Mesenchymal stem cell (in vitro differentiated cells and primary cell): ENCODE measurements around the gene BLTP1.

Source experiments
- DNase-seq: peaks from one replicate; pipeline ENCODE4 v3.0.0-alpha.2; 2013
- H2AFZ ChIP-seq: one replicate; pipeline ENCODE4 v1.6.1; 2013; ENCODE audit warnings: low read depth, mild to moderate bottlenecking, control low read depth, inconsistent platforms, low read length, moderate library complexity
- H2AK5ac ChIP-seq: 2 replicates; pipeline ENCODE4 v1.6.1; 2013; ENCODE audit warnings: low read length, moderate library complexity, mild to moderate bottlenecking, inconsistent platforms; ENCODE audit not compliant: severe bottlenecking
- H2BK120ac ChIP-seq: one replicate; pipeline ENCODE4 v1.6.1; 2013; ENCODE audit warnings: low read depth, mild to moderate bottlenecking, inconsistent platforms, low read length, moderate library complexity
- H2BK12ac ChIP-seq, 2 experiments: one replicate each; pipeline ENCODE4 v1.6.1; 2013; ENCODE audit warnings: inconsistent platforms in 2 of 2, low read length in 2 of 2, mild to moderate bottlenecking in 2 of 2, moderate library complexity in 2 of 2, control low read depth in 1 of 2
- H2BK15ac ChIP-seq: one replicate; pipeline ENCODE4 v1.6.1; 2013; ENCODE audit warnings: mild to moderate bottlenecking, low read depth, inconsistent platforms; ENCODE audit not compliant: poor library complexity, severe bottlenecking
- H2BK5ac ChIP-seq: 2 replicates; pipeline ENCODE4 v1.6.1; 2013; ENCODE audit warnings: low read depth, mild to moderate bottlenecking, low read length, control low read depth, inconsistent platforms; ENCODE audit not compliant: poor library complexity, severe bottlenecking
- H3K14ac ChIP-seq, 2 experiments: one replicate each; pipeline ENCODE4 v1.6.1; 2013; ENCODE audit warnings: inconsistent platforms in 2 of 2, low read length in 2 of 2, control low read depth in 1 of 2, mild to moderate bottlenecking in 1 of 2, moderate library complexity in 1 of 2
- H3K18ac ChIP-seq, 2 experiments: one replicate each; pipeline ENCODE4 v1.6.1; 2013; ENCODE audit warnings: inconsistent platforms in 2 of 2, low read length in 2 of 2, control low read depth in 1 of 2, low read depth in 1 of 2, mild to moderate bottlenecking in 1 of 2
- H3K23ac ChIP-seq, 2 experiments: one replicate each; pipeline ENCODE4 v1.6.1; 2013; ENCODE audit warnings: inconsistent platforms in 2 of 2, low read length in 2 of 2, mild to moderate bottlenecking in 2 of 2, moderate library complexity in 2 of 2, control low read depth in 1 of 2
- H3K27ac ChIP-seq: 2 replicates; pipeline ENCODE4 v1.5.1; 2013; ENCODE audit warnings: mild to moderate bottlenecking, moderate library complexity, low read length, control low read depth, inconsistent platforms; ENCODE audit not compliant: poor library complexity, severe bottlenecking
- H3K27me3 ChIP-seq, 2 experiments: 2 replicates each; pipeline versions ENCODE4 v1.6.1 to v1.7.0; 2013; ENCODE audit warnings: low read length in 2 of 2, mild to moderate bottlenecking in 2 of 2, moderate library complexity in 2 of 2, control low read depth in 1 of 2, inconsistent platforms in 1 of 2; ENCODE audit not compliant: control insufficient read depth in 1 of 2, insufficient read depth in 1 of 2
- H3K36me3 ChIP-seq, 2 experiments: 2 replicates each; pipeline versions ENCODE4 v1.6.1 to v1.7.0; 2013; ENCODE audit warnings: low read length in 2 of 2, control low read depth in 1 of 2, inconsistent platforms in 1 of 2, low read depth in 1 of 2, mild to moderate bottlenecking in 1 of 2; ENCODE audit not compliant: insufficient read depth in 2 of 2, control insufficient read depth in 1 of 2
- H3K4ac ChIP-seq, 2 experiments: one replicate each; pipeline ENCODE4 v1.6.1; 2013; ENCODE audit warnings: inconsistent platforms in 2 of 2, low read length in 2 of 2, mild to moderate bottlenecking in 2 of 2, moderate library complexity in 2 of 2, control low read depth in 1 of 2, low read depth in 1 of 2
- H3K4me1 ChIP-seq: 2 replicates; pipeline ENCODE4 v1.6.1; 2013; ENCODE audit warnings: low read depth, low read length, control low read depth; ENCODE audit not compliant: control insufficient read depth, insufficient read depth
- H3K4me2 ChIP-seq: 2 replicates; pipeline ENCODE4 v1.6.1; 2013; ENCODE audit warnings: low read length, mild to moderate bottlenecking, inconsistent platforms; ENCODE audit not compliant: poor library complexity, severe bottlenecking
- H3K4me3 ChIP-seq, 2 experiments: 2 replicates each; pipeline versions ENCODE4 v1.5.1 to v1.7.0; 2013; ENCODE audit warnings: low read length in 2 of 2, mild to moderate bottlenecking in 2 of 2, control low read depth in 1 of 2, low read depth in 1 of 2; ENCODE audit not compliant: insufficient read depth in 1 of 2
- H3K79me1 ChIP-seq: replicated peaks from 2 replicates; pipeline ENCODE4 v1.6.1; 2013; ENCODE audit warnings: mild to moderate bottlenecking, control low read depth, low read length, inconsistent platforms; ENCODE audit not compliant: poor library complexity, severe bottlenecking
- H3K9ac ChIP-seq: 2 replicates; pipeline ENCODE4 v1.7.0; 2013; ENCODE audit warnings: mild to moderate bottlenecking, low read length, moderate library complexity
- H3K9me3 ChIP-seq: 2 replicates; pipeline ENCODE4 v1.7.0; 2013; ENCODE audit warnings: mild to moderate bottlenecking, low read length; ENCODE audit not compliant: control insufficient read depth
- H4K8ac ChIP-seq: one replicate; pipeline ENCODE4 v1.6.1; 2013; ENCODE audit warnings: inconsistent platforms, mild to moderate bottlenecking, low read length, moderate library complexity
- H4K91ac ChIP-seq: one replicate; pipeline ENCODE4 v1.6.1; 2013; ENCODE audit warnings: mild to moderate bottlenecking, low read length, inconsistent platforms
- WGBS: methylation state at CpG from one replicate; pipeline ENCODE4 v1.1.7; 2013; ENCODE audit warnings: mixed read lengths; 5-methylcytosine and 5-hydroxymethylcytosine counted together

The BLTP1 gene

DNA sequence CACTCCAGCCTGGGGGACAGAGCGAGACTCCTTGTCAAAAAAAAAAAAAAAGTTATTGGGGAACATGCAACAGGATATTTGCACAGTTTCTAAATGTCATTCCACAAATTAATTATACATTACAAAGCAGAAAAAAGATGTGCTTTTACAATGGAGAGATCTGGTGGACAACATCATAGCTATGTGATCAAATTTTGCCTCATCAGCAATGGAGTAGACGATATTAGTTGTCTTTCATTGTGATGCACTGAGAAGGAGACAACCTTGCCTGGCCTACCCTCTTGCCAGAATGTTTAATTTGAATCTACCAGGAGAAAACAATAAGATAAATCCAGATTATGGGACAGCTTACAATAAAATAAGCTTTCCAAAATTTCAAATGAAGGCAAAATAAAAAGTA is 30.5 kb upstream of the BLTP1 start:
- no peak overlapping the region for H3K4me3 ChIP-seq
- no peak overlapping the region for H2BK120ac ChIP-seq
- H3K27me3 ChIP-seq, result no peaks in the 10 kb centered on the region
- no peaks in the 10 kb centered on the region for H3K36me3 ChIP-seq
- no peak overlapping the region for H3K9ac ChIP-seq
- H3K23ac ChIP-seq, result no peak overlapping the region
- no peak overlapping the region for H2AFZ ChIP-seq
- WGBS, result no CpG with 5 or more reads among the region's 2 CpGs
- H3K4me1 ChIP-seq, result no peaks in the 10 kb centered on the region
- no peak overlapping the region for H2BK5ac ChIP-seq
- H2BK15ac ChIP-seq, result no peak overlapping the region
- H2AK5ac ChIP-seq, result no peak overlapping the region
- no peak overlapping the region for H4K8ac ChIP-seq
- no peak overlapping the region for H3K4me2 ChIP-seq
- DNase-seq, result no peak
- peaks cover 31% of the 10 kb centered on the region for H3K9me3 ChIP-seq
- no peak overlapping the region for H3K4ac ChIP-seq
- no peaks in the 10 kb centered on the region for H3K79me1 ChIP-seq
- H4K91ac ChIP-seq, result no peak overlapping the region
- H2BK12ac ChIP-seq, result no peak overlapping the region
- H3K27ac ChIP-seq, result no peak overlapping the region
- H3K18ac ChIP-seq, result no peak overlapping the region
- no peak overlapping the region for H3K14ac ChIP-seq

DNA sequence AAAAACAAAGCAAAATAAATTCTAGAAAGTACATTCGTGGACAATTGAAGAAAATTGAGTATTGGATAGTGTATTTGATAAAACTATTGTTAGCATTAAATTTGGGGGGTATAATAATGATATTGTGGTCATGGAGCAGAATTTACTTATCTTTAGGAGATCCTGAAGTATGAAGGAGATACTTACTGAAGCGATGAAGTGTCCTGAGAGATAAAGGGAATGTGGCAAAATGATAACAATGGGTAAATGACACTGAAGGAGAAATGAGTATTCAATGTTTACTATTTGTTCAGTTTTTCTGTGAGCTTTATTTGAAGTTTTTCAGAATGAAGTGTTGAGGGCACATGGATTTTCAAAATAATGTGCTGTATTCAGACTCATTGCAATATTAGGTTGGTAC is 30.0 kb upstream of the BLTP1 start:
- no peaks in the 10 kb centered on the region for H3K4me1 ChIP-seq
- H4K8ac ChIP-seq, result no peak overlapping the region
- H3K18ac ChIP-seq, result no peak overlapping the region
- H3K23ac ChIP-seq, result no peak overlapping the region
- peaks cover 31% of the 10 kb centered on the region for H3K9me3 ChIP-seq
- no peak overlapping the region for H2BK5ac ChIP-seq
- DNase-seq, result no peak
- no peak overlapping the region for H3K9ac ChIP-seq
- no peak overlapping the region for H2BK15ac ChIP-seq
- no peak overlapping the region for H2AK5ac ChIP-seq
- H3K79me1 ChIP-seq, result no peaks in the 10 kb centered on the region
- H3K27me3 ChIP-seq, result no peaks in the 10 kb centered on the region
- no peak overlapping the region for H2BK12ac ChIP-seq
- H3K4me2 ChIP-seq, result no peak overlapping the region
- no peaks in the 10 kb centered on the region for H3K36me3 ChIP-seq
- no peak overlapping the region for H3K27ac ChIP-seq
- WGBS, result 70% methylated on average over 2 of the region's 2 CpGs
- H4K91ac ChIP-seq, result no peak overlapping the region
- H3K4me3 ChIP-seq, result no peak overlapping the region
- no peak overlapping the region for H2AFZ ChIP-seq
- no peak overlapping the region for H3K14ac ChIP-seq
- no peak overlapping the region for H3K4ac ChIP-seq
- H2BK120ac ChIP-seq, result no peak overlapping the region

DNA sequence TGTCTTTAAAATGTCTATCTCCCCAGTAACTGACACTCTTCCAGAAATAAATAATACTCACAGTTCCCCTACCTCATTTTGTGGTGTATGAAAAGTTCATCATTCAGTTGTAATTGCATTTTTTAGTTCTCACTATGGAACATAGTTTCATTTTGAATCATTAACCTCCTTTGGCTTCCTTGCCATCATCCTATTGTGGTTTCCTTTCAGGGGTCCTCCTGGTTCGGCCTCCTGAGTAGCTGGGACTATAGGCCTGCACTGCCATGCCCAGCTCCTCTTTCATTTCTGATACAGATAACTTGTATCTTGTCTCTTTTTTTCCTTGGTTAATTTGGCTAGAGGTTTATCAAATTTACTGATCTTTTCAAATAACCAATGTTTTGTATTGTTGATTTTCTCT is 23.1 kb upstream of the BLTP1 start:
- no peak overlapping the region for H2AFZ ChIP-seq
- no peak overlapping the region for H3K14ac ChIP-seq
- no peaks in the 10 kb centered on the region for H3K4me1 ChIP-seq
- no peak overlapping the region for H3K18ac ChIP-seq
- no peak for DNase-seq
- H3K4me2 ChIP-seq, result no peak overlapping the region
- H2BK12ac ChIP-seq, result no peak overlapping the region
- 100% methylated on average over 1 of the region's 1 CpG for WGBS
- H3K4me3 ChIP-seq, result no peak overlapping the region
- H3K4ac ChIP-seq, result no peak overlapping the region
- H2BK5ac ChIP-seq, result no peak overlapping the region
- no peak overlapping the region for H4K91ac ChIP-seq
- H2AK5ac ChIP-seq, result no peak overlapping the region
- no peak overlapping the region for H2BK120ac ChIP-seq
- no peak overlapping the region for H4K8ac ChIP-seq
- no peak overlapping the region for H3K23ac ChIP-seq
- no peaks in the 10 kb centered on the region for H3K36me3 ChIP-seq
- no peaks in the 10 kb centered on the region for H3K79me1 ChIP-seq
- H2BK15ac ChIP-seq, result no peak overlapping the region
- H3K9ac ChIP-seq, result no peak overlapping the region
- H3K9me3 ChIP-seq, result peaks cover 4% of the 10 kb centered on the region
- H3K27me3 ChIP-seq, result no peaks in the 10 kb centered on the region
- no peak overlapping the region for H3K27ac ChIP-seq

DNA sequence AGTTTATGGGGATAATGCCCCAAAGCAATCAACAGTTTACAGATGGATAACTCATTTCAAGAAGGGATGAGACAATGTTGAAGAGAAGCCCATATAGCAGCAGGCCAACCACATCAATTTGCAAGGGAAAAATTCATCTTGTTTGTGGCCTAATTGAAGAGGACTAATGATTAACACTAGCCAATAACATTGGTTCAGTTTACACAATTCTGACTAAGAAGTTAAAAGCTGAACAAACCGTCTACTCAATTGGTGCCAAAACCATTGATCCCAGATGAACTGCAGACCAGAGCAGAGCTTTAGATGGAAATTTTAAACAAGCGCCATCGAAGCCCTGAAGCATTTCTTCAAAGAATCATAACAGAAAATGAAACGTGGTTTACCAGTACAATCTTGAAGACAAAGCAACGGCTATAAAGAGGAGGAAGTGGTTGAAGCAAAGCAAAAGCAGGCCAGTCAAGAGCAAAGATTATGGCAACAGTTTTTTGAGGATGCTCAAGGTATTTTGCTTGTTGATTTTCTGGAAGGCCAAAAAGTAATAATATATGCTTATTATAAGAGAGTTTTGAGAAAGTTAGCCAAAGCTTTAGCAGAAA is 20.5 kb upstream of the BLTP1 start:
- H3K79me1 ChIP-seq, result no peaks in the 10 kb centered on the region
- H3K36me3 ChIP-seq, result no peaks in the 10 kb centered on the region
- H3K4me3 ChIP-seq, result no peak overlapping the region
- H3K9ac ChIP-seq, result no peak overlapping the region
- no peak overlapping the region for H2BK120ac ChIP-seq
- 91% methylated on average over 5 of the region's 5 CpGs for WGBS
- no peak overlapping the region for H3K18ac ChIP-seq
- H3K27ac ChIP-seq, result no peak overlapping the region
- H2BK12ac ChIP-seq, result no peak overlapping the region
- no peak overlapping the region for H2AK5ac ChIP-seq
- peaks cover 0 to 3% of the 10 kb centered on the region in 2 experiments for H3K27me3 ChIP-seq
- no peak overlapping the region for H2BK5ac ChIP-seq
- peaks cover 3% of the 10 kb centered on the region for H3K9me3 ChIP-seq
- no peak for DNase-seq
- H3K14ac ChIP-seq, result no peak overlapping the region
- no peak overlapping the region for H3K4ac ChIP-seq
- H2BK15ac ChIP-seq, result no peak overlapping the region
- no peak overlapping the region for H2AFZ ChIP-seq
- H3K4me1 ChIP-seq, result no peaks in the 10 kb centered on the region
- no peak overlapping the region for H4K91ac ChIP-seq
- H3K4me2 ChIP-seq, result no peak overlapping the region
- H3K23ac ChIP-seq, result no peak overlapping the region
- H4K8ac ChIP-seq, result no peak overlapping the region
